OCI-LY3 (cell line): Measurements from ENCODE around the gene ABCB7.

Source experiments
- CTCF ChIP-seq: fragments of 200-600, 300-600 bp; sonication (generic); IDR thresholded peaks from 2 replicates; pipeline ENCODE4 v1.5.1; 2014; ENCODE audit warnings: antibody characterized with exemption, low read length, low read depth
- EZH2phosphoT487 ChIP-seq: fragments of 200-600 bp; shearing (Covaris generic); IDR thresholded peaks from 2 replicates; pipeline ENCODE4 v1.6.1; 2018; ENCODE audit warnings: antibody characterized with exemption, mixed run types, low read depth

- no peak for TF ChIP-seq CTCF
- TF ChIP-seq EZH2phosphoT487, result no peak
These were observed 42.4 kb downstream of the ABCB7 start for GRCh38 chrX:75113664-75114063.
